Large intestine (tissue), 12 donors: ENCODE results near the gene NRP1. TPM values are rescaled to one million over a fixed set of nuclear protein-coding genes. Genes with fewer than 3 reads are reported as not detected.
"Not testable (repeated sequence)": the region's sequence is repeated elsewhere in the genome, so short reads cannot be mapped to it uniquely, and the experiment has no call there.

Experiments
- DNase-seq, 2 donors: peaks; one replicate each; pipeline versions ENCODE4 v3.0.0 to v3.0.0-alpha.2; 2013
- H3K27ac ChIP-seq: one replicate; pipeline ENCODE4 v1.5.1; 2013; ENCODE audit warnings: low read length
- H3K27me3 ChIP-seq: 2 replicates; pipeline ENCODE4 v1.6.1; 2013; ENCODE audit warnings: low read length; ENCODE audit not compliant: control insufficient read depth, insufficient read depth
- H3K36me3 ChIP-seq: 2 replicates; pipeline ENCODE4 v1.6.1; 2013; ENCODE audit warnings: low read length; ENCODE audit not compliant: control insufficient read depth, insufficient read depth
- H3K4me1 ChIP-seq: one replicate; pipeline ENCODE4 v1.6.1; 2013; ENCODE audit warnings: low read length; ENCODE audit not compliant: control insufficient read depth, insufficient read depth
- H3K4me3 ChIP-seq: one replicate; pipeline ENCODE4 v1.5.1; 2013; ENCODE audit warnings: low read length
- H3K9me3 ChIP-seq: one replicate; pipeline ENCODE4 v1.6.1; 2013; ENCODE audit warnings: mild to moderate bottlenecking, low read depth, low read length, moderate library complexity; ENCODE audit not compliant: control insufficient read depth
- WGBS: methylation state at CpG from one replicate; pipeline ENCODE4 v1.1.5; 2013; ENCODE audit warnings: low lambda C conversion rate; ENCODE audit not compliant: insufficient coverage; 5-methylcytosine and 5-hydroxymethylcytosine counted together
- long read RNA-seq, 11 donors: transcript quantifications; one replicate each; lab custom pipeline, GENCODE V29; 2026
- polyA plus RNA-seq: library from polyadenylated mRNA; unstranded; fragments of 120-200 nt; gene quantifications from one replicate; pipeline ENCODE4 v1.2.1, GENCODE V29; 2013

Gene NRP1
- polyA plus RNA-seq = 33.4 TPM
- long read RNA-seq, donor 1, full-length matches to known transcripts = 3 of 3 reads
- long read RNA-seq, donor 1, partial matches to known transcripts = 0 of 3 reads
- long read RNA-seq, donor 1, other reads (novel, unspliced or antisense) = 0 of 3 reads
- long read RNA-seq, donor 2, full-length matches to known transcripts = 4 of 4 reads
- long read RNA-seq, donor 2, partial matches to known transcripts = 0 of 4 reads
- long read RNA-seq, donor 2, other reads (novel, unspliced or antisense) = 0 of 4 reads
- long read RNA-seq, donor 3 = 0 reads
- long read RNA-seq, donor 4, full-length matches to known transcripts = 1 of 1 reads
- long read RNA-seq, donor 4, partial matches to known transcripts = 0 of 1 reads
- long read RNA-seq, donor 4, other reads (novel, unspliced or antisense) = 0 of 1 reads
- long read RNA-seq, donor 5, full-length matches to known transcripts = 1 of 19 reads
- long read RNA-seq, donor 5, partial matches to known transcripts = 18 of 19 reads
- long read RNA-seq, donor 5, other reads (novel, unspliced or antisense) = 0 of 19 reads
- long read RNA-seq, donor 6, full-length matches to known transcripts = 1 of 8 reads
- long read RNA-seq, donor 6, partial matches to known transcripts = 7 of 8 reads
- long read RNA-seq, donor 6, other reads (novel, unspliced or antisense) = 0 of 8 reads
- long read RNA-seq, donor 7, full-length matches to known transcripts = 1 of 20 reads
- long read RNA-seq, donor 7, partial matches to known transcripts = 19 of 20 reads
- long read RNA-seq, donor 7, other reads (novel, unspliced or antisense) = 0 of 20 reads
- long read RNA-seq, donor 8, full-length matches to known transcripts = 2 of 13 reads
- long read RNA-seq, donor 8, partial matches to known transcripts = 11 of 13 reads
- long read RNA-seq, donor 8, other reads (novel, unspliced or antisense) = 0 of 13 reads
- long read RNA-seq, donor 9, partial matches to known transcripts = 0 of 1 reads
- long read RNA-seq, donor 9, other reads (novel, unspliced or antisense) = 0 of 1 reads
- long read RNA-seq, donor 10, full-length matches to known transcripts = 2 of 17 reads
- long read RNA-seq, donor 10, partial matches to known transcripts = 15 of 17 reads
- long read RNA-seq, donor 10, other reads (novel, unspliced or antisense) = 0 of 17 reads
- long read RNA-seq, donor 11, full-length matches to known transcripts = 4 of 12 reads
- long read RNA-seq, donor 11, partial matches to known transcripts = 8 of 12 reads
- long read RNA-seq, donor 11, other reads (novel, unspliced or antisense) = 0 of 12 reads

- Histone ChIP-seq H3K36me3 (no peaks in the 10 kb centered on the region), H3K27ac (peak within 1 kb of the TSS; percentile 56), H3K4me3 (peak within 1 kb of the TSS; percentile 64), H3K27me3 (peaks cover 28% of the 10 kb centered on the region), H3K4me1 (peaks cover 8% of the 10 kb centered on the region), H3K9me3 (no peaks in the 10 kb centered on the region)
- whole genome bisulfite sequencing = no CpG with 5 or more reads among the region's 44 CpGs
- DNase-seq = peak in 1 of 2 donors; percentile 59
Observed at GRCh38 chr10:33334153-33334804, at the start of gene NRP1. Gene NRP1, minus strand, starts transcription at chr10:33334667. Its CDS starts 285 bp downstream, at chr10:33334382.

GRCh38 chr10:33384201-33384600 lies 49.7 kb upstream of the NRP1 start:
- peaks cover 11% of the 10 kb centered on the region for H3K4me1 ChIP-seq
- H3K4me3 ChIP-seq, H3K27ac ChIP-seq, H3K36me3 ChIP-seq, H3K9me3 ChIP-seq, H3K27me3 ChIP-seq, DNase-seq: not testable (repeated sequence)
- WGBS = no CpG with 5 or more reads among the region's 3 CpGs

DNA sequence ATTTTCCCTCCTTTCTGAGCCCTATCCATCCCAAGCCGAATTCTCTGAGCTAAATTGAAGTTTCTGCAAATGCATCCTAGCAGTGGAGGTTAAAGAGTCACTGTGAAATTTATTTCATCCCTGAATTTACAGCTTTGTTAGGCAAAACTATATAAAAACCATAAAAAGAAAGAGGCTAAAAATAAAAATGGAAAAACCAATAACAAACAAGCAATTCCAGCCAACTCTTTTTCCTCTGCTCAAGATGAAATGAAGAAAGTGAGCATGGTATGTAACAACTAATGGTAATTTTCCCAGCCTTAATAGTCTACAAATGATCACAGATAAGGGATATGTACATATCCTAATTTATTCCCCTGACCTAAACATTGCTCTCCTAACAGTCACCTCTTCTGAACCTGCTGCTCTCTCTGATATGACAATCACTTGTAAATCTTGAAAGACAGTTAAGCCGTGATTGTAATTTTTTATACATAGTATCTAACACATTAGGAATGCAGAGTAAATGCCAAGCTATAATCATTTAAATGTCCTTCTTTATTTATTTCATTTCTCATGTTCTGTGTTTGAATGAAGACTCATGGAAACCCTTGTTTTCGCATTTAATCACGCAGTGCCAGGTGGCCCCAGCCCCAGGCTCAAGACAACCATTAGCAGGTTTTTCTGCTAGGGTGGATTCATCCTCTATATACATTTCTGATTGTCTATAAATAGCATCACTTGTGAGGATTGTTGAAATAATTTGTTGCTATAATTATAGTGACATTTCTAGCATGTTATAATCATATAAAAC lies 48.6 kb upstream of the NRP1 start:
- Histone ChIP-seq H3K4me1 (peaks cover 11% of the 10 kb centered on the region), H3K4me3 (no peak overlapping the region), H3K27me3 (no peaks in the 10 kb centered on the region), H3K36me3 (no peaks in the 10 kb centered on the region), H3K9me3 (no peaks in the 10 kb centered on the region), H3K27ac (no peak overlapping the region)
- WGBS = 100% methylated on average over 1 of the region's 4 CpGs
- DNase-seq = no peak

- peaks cover 11% of the 10 kb centered on the region for H3K4me1 ChIP-seq
- no peaks in the 10 kb centered on the region for H3K36me3 ChIP-seq
- WGBS = no CpG with 5 or more reads among the region's 2 CpGs
- no peak overlapping the region for H3K4me3 ChIP-seq
- no peaks in the 10 kb centered on the region for H3K27me3 ChIP-seq
- H3K27ac ChIP-seq = no peak overlapping the region
- no peaks in the 10 kb centered on the region for H3K9me3 ChIP-seq
- DNase-seq = peak; percentile 16 to 66
Observed at GRCh38 chr10:33382216-33382600, 47.7 kb upstream of the NRP1 start.

DNA sequence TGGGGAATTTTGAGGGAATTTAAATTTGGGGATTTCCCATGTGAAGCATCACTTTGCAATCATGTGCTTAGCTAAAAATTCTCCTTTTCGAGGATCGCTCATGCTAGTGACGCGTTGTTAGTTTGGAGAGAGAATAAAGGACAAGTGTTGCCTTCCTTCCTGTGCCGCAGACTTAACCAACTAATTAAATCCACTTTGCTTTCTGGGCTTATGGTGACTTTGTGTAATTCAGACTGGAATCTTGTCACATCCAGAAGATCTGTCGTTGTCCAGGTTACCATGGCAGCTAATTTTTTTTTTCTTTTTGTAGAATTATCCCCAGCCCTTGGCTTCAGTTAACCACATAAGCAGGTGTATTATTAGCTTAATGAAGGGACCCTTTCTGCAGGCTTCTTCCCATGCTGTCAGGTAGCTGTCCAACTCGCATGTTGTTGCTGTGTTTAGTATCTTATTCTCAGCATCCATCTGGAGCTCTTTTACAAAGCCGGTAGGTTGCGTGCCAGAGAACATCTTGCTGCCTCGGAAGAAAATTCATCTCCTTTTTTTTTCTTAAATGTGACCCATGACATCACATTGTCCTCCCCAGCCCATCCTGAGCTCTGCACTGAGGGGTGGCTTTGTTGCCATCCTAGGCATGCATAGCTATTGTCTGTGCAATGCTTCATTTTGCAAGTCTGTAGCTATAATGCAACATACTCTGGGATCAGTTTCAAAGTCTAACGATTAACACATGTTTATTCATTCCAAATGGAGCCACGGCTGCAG lies 47.2 kb upstream of the NRP1 start:
- no peaks in the 10 kb centered on the region for H3K9me3 ChIP-seq
- H3K4me3 ChIP-seq = no peak overlapping the region
- WGBS = 60% methylated on average over 2 of the region's 12 CpGs
- no peaks in the 10 kb centered on the region for H3K27me3 ChIP-seq
- no peak for DNase-seq
- H3K27ac ChIP-seq = no peak overlapping the region
- H3K4me1 ChIP-seq = peaks cover 11% of the 10 kb centered on the region
- H3K36me3 ChIP-seq = no peaks in the 10 kb centered on the region

DNA sequence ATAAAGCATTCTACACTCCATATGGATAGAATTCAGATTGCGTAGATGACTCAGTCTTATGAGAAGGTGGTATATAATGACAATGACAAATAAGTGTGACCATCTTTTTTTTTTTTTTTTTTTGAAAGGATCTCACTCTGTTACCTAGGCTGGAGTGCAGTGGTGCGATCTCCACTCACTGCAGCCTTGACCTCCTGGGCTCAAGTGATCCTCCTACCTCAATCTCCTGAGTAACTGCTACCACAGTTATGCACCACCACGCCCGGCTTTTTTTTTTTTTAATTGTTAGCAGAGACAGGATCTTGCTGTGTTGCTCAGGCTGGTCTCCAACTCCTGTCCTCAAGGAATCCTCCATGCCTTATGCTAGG lies 43.2 kb upstream of the NRP1 start:
- no peak overlapping the region for H3K27ac ChIP-seq
- no peaks in the 10 kb centered on the region for H3K36me3 ChIP-seq
- no peak for DNase-seq
- peaks cover 11% of the 10 kb centered on the region for H3K4me1 ChIP-seq
- WGBS = 73% methylated on average over 2 of the region's 4 CpGs
- H3K4me3 ChIP-seq = no peak overlapping the region
- H3K27me3 ChIP-seq = no peaks in the 10 kb centered on the region
- H3K9me3 ChIP-seq = no peaks in the 10 kb centered on the region

- Histone ChIP-seq H3K4me3 (no peak overlapping the region), H3K27ac (no peak overlapping the region), H3K4me1 (peaks cover 7% of the 10 kb centered on the region), H3K36me3 (no peaks in the 10 kb centered on the region), H3K9me3 (no peaks in the 10 kb centered on the region), H3K27me3 (no peaks in the 10 kb centered on the region)
- 100% methylated on average over 2 of the region's 4 CpGs for WGBS
- no peak for DNase-seq
Observed at GRCh38 chr10:33376976-33377657, 42.6 kb upstream of the NRP1 start.

GRCh38 chr10:33376476-33376875 lies 42.0 kb upstream of the NRP1 start:
- Histone ChIP-seq H3K4me3 (no peak overlapping the region), H3K4me1 (peaks cover under 1% of the 10 kb centered on the region), H3K27me3 (no peaks in the 10 kb centered on the region), H3K36me3 (no peaks in the 10 kb centered on the region), H3K27ac (no peak overlapping the region), H3K9me3 (no peaks in the 10 kb centered on the region)
- no peak for DNase-seq
- 100% methylated on average over 1 of the region's 2 CpGs for WGBS
